ENCODE measurements around the gene CLECL1.

Gene CLECL1

DNA sequence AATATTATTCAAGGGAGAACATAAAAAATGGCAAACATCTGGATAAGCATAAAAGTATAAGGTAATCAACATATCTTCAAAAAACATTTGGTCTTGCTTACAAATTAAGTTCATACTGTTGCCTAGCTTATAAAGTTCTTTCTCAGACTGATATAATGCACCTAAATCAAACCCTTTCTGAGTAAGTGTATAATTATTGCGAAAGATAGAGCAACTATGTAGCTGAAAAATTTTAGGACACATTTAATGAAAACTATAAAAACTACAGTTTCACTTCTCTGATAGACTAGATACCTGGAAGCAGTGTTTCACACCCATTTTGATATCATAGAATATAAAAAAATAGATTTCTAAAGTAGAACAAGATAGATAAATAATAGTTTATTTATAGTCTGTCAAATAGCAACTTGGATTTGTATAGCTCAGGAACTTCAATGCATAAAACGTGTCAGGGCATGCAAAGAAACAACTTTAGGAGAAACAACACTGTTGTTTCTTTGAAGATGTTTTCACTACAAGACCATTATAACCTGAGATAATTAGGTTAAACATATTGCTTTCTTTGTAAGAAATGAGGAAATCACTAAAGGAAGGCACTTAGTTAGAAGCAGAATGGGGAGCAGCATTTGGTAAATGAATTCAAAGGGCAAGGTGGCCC lies 7.6 kb downstream of the CLECL1 start:
- in situ Hi-C loops (cut with HindIII; ENCODE audit: low sequenced_read_pairs), result no loop called here

DNA sequence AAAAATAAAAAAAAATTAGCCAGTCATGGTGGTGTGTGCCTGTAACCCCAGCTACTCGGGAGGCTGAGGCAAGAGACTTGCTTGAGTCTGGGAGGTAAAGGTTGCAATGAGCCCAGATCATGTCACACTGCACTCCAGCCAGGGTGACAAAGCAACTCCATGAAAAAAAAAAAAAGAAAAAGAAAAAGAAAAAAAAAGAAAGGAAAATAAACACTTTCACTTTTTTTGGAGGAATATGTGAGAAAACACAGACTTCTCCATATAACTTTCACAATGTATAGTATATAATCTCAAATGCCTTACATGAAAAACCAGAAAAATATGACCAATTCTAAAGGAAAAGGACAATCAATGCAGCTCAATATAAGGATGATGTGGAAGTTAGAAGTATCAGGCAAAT lies 8.9 kb downstream of the CLECL1 start:
- in situ Hi-C loops (cut with HindIII; ENCODE audit: low sequenced_read_pairs), result loop anchor here (25.0 kb wide), 1 partner anchor 362 kb away; no protein-coding TSS in a partner anchor

GRCh38 chr12:9721394-9722092 lies 11.4 kb downstream of the CLECL1 start:
- in situ Hi-C loops (cut with HindIII; ENCODE audit: low sequenced_read_pairs), result loop anchor here (25.0 kb wide), 1 partner anchor 359 kb away; no protein-coding TSS in a partner anchor

DNA sequence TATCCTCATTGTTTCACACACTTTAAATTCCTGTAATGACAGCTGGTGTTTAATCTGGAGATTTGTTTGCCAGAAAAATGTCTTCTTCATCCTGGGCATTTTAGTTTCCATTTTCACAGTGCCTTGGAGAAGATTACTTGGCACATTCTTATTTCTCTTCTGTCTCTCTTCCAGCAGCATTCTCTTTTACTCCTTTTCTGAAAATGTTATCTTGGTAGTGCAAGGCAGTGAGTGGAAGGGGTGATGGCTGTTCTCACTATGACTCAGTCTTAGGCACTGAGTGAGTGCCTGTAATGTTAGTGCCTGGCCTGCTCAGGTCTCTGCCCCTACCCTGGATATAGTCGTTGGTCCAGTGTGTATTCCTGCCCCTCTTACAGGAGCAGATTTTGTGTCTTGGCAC lies 13.1 kb downstream of the CLECL1 start:
- in situ Hi-C loops (cut with HindIII; ENCODE audit: low sequenced_read_pairs), result loop anchor here (25.0 kb wide), 1 partner anchor 357 kb away; no protein-coding TSS in a partner anchor

DNA sequence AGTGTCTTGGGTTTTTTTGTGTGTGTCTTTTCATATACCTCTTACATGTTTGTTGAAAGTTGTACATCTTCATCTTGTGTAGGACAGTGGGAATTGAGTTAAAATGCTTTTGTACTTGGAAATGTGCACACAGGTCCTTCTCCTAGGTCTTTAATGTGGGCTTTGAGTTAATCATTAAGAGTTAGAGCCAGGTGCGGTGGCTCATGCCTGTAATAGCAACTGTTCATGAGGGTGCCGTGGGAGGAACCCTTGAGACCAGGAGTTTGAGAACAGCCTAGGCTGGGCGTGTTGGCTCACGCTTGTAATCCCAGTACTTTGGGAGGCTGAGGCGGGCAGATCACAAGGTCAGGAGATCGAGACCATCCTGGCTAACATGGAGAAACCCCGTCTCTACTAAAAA lies 13.9 kb downstream of the CLECL1 start:
- in situ Hi-C loops (cut with HindIII; ENCODE audit: low sequenced_read_pairs), result loop anchor here (25.0 kb wide), 1 partner anchor 357 kb away; no protein-coding TSS in a partner anchor

DNA sequence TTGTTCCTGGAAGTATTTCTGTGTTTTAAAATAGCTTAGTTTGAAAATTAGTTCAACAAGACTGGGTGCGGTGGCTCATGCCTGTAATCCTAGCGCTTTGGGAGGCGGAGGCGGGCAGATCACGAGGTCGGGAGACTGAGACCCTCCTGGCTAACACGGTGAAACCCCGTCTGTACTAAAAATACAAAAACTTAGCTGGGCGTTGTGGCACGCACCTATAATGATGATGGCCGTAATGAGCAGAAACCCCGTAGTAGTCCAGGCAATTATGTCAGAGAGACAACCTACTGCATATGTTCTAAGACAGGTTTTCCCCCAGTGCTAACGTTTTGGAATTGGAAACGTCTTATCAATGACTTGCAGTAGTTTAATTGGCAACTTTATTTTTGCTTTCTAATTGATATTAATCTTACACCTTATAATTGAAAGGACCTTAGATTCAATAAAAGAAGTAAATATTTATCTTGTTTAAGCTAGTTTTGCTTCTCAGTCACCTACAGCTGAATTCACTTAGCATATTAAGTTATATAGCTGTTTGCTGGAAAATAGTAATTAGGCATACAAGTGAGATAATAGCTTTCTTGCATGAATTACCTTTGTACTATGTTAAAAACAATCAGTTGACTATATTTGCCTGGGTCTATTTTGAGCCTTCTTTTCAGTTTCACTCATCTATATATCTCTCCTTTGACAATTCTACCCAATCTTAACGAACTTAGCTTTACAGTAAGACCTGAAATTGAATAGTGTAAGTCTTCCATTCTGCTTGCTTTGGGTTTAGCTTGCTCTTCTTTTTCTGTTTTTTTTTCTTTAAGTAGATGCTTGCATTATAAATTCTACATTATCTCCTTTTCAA lies 15.6 kb downstream of the CLECL1 start:
- in situ Hi-C loops (cut with HindIII; ENCODE audit: low sequenced_read_pairs), result loop anchor here (25.0 kb wide), 1 partner anchor 355 kb away; no protein-coding TSS in a partner anchor

DNA sequence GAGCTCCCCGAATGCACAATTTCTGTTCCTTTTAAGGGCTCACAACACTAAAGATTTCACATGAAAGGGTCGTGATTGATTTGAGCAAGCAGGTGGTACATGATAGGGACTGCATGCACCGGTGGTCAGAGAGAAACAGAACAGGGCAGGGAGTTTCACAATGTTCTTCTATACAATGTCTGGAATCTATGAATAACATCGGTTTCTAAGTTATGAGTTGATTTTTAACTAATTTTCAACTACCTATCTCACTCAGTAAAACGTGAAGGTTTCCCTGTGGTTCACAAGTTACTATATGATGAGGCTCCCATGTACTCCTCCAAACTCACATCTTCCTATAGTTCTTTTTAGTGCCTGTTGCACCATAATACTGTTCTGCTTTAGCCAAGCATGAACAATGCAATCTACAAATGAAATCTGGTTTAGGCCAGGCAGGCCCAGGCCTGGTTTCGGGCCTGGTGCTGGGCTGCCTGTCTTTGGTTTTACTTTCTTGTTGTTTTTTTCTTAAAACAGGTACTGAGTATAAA lies 19.8 kb downstream of the CLECL1 start:
- in situ Hi-C loops (cut with HindIII; ENCODE audit: low sequenced_read_pairs), result loop anchor here (5.0 to 25.0 kb wide), 2 partner anchors 91 to 351 kb away; no protein-coding TSS in a partner anchor

GRCh38 chr12:9711664-9712063 lies 21.2 kb downstream of the CLECL1 start:
- in situ Hi-C loops (cut with HindIII; ENCODE audit: low sequenced_read_pairs), result loop anchor here (5.0 to 25.0 kb wide), 2 partner anchors 89 to 349 kb away; no protein-coding TSS in a partner anchor

GRCh38 chr12:9710584-9711375 lies 22.1 kb downstream of the CLECL1 start:
- in situ Hi-C loops (cut with HindIII; ENCODE audit: low sequenced_read_pairs), result loop anchor here (5.0 to 25.0 kb wide), 2 partner anchors 88 to 348 kb away; no protein-coding TSS in a partner anchor

GRCh38 chr12:9708853-9709252 lies 24.0 kb downstream of the CLECL1 start:
- in situ Hi-C loops (cut with HindIII; ENCODE audit: low sequenced_read_pairs), result loop anchor here (25.0 kb wide), 1 partner anchor 347 kb away; no protein-coding TSS in a partner anchor

- in situ Hi-C loops (cut with HindIII; ENCODE audit: low sequenced_read_pairs), result loop anchor here (25.0 kb wide), 1 partner anchor 346 kb away; no protein-coding TSS in a partner anchor
These were observed 24.8 kb downstream of the CLECL1 start for GRCh38 chr12:9707864-9708808.

- in situ Hi-C loops (cut with HindIII; ENCODE audit: low sequenced_read_pairs), result loop anchor here (25.0 kb wide), 1 partner anchor 345 kb away; no protein-coding TSS in a partner anchor
These were observed 25.5 kb downstream of the CLECL1 start for GRCh38 chr12:9707356-9707755.

DNA sequence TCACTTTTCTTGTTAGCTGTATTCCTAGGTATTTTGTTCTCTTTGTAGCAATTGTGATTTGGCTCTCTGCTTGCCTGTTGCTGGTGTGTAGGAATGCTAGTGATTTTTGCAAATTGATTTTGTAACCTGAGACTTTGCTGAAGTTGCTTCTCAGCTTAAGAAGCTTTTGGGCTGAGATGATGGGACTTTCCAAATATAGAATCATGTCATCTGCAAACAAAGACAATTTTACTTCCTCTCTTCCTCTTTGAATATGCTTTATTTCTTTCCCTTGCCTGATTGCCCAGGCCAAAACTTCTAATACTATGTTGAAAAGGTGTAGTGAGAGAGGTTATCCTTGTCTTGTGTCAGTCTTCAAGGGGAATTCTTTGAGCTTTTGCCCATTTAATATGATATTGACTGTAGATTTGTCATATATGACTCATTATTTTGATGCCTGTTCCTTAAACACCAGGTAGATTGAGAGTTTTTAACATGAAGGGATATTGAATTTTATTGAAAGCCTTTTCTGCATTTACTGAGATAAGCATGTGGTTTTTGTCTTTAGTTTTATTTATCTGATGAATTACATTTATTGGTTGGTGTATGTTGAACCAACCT lies 26.7 kb downstream of the CLECL1 start:
- in situ Hi-C loops (cut with HindIII; ENCODE audit: low sequenced_read_pairs), result loop anchor here (25.0 kb wide), 1 partner anchor 344 kb away; no protein-coding TSS in a partner anchor

GRCh38 chr12:9704561-9704960 lies 28.3 kb downstream of the CLECL1 start:
- in situ Hi-C loops (cut with HindIII; ENCODE audit: low sequenced_read_pairs), result loop anchor here (25.0 kb wide), 1 partner anchor 342 kb away; no protein-coding TSS in a partner anchor

DNA sequence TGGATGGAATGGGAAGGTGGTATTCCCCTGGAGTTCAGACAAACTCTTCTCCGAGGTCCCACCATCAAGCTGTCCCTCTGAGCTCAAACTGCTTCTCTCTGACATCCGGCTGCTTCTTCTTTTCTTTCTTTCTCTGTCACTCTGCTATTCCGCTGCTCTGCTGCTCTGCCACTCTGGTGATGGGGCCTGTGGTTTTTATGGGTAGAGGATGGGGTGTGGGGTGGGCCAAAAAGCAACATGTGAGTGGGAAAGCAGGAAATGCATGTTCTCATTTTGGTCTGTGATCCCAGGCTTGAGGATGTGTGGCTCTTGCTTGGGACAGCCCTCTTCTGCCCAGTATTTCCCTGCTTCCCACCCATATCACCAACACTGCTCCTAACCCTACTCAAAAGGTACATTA lies 30.6 kb downstream of the CLECL1 start:
- in situ Hi-C loops (cut with HindIII; ENCODE audit: low sequenced_read_pairs), result loop anchor here (25.0 kb wide), 1 partner anchor 340 kb away; no protein-coding TSS in a partner anchor

- in situ Hi-C loops (cut with HindIII; ENCODE audit: low sequenced_read_pairs), result loop anchor here (25.0 kb wide), 1 partner anchor 339 kb away; no protein-coding TSS in a partner anchor
These were observed 31.3 kb downstream of the CLECL1 start for GRCh38 chr12:9701380-9702154.

DNA sequence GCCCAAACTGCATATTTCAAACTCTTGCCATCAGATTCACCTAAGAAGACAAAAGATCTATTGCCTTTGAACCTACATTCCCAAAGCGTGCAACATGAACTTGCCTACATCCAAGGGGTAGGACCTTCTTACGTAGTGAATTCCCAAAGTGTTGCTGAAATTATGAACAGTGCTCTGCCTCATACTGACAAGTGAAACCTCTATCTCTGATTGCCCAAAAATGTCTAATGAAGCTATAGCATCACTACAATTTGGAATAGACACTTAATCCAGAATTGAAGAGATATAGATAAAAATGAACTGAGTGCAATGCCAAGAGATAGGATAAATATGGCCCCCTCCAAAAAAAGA lies 32.3 kb downstream of the CLECL1 start:
- in situ Hi-C loops (cut with HindIII; ENCODE audit: low sequenced_read_pairs), result loop anchor here (25.0 kb wide), 1 partner anchor 338 kb away; no protein-coding TSS in a partner anchor
